Liver (tissue), 9 donors: ENCODE measurements around the gene SLA2. TPM values are rescaled to one million over a fixed set of nuclear protein-coding genes. Genes with fewer than 3 reads are reported as not detected.

Experiments
- DNase-seq: peaks from one replicate; pipeline ENCODE4 v3.0.0-alpha.2; 2017; ENCODE audit warnings: low spot score
- H3K27ac ChIP-seq, 2 donors: one replicate each; pipeline ENCODE4 v1.7.0; 2013; ENCODE audit warnings: inconsistent platforms in 2 of 2, low read length in 2 of 2, control low read depth in 1 of 2, low read depth in 1 of 2, mild to moderate bottlenecking in 1 of 2
- H3K27me3 ChIP-seq, 4 donors: one replicate each; pipeline versions ENCODE4 v1.6.1 to v1.7.0; 2013; ENCODE audit warnings: low read length in 3 of 4, inconsistent platforms in 1 of 4, mild to moderate bottlenecking in 1 of 4, moderate library complexity in 1 of 4; ENCODE audit not compliant: control insufficient read depth in 4 of 4, insufficient read depth in 4 of 4
- H3K36me3 ChIP-seq, 4 donors: one replicate each; pipeline versions ENCODE4 v1.6.1 to v1.7.0; 2013; ENCODE audit warnings: low read length in 3 of 4, mild to moderate bottlenecking in 3 of 4, low read depth in 1 of 4, moderate library complexity in 1 of 4; ENCODE audit not compliant: control insufficient read depth in 4 of 4, insufficient read depth in 3 of 4
- H3K4me1 ChIP-seq, 4 donors: one replicate each; pipeline versions ENCODE4 v1.6.1 to v1.7.0; 2013; ENCODE audit warnings: low read length in 3 of 4, mild to moderate bottlenecking in 3 of 4, moderate library complexity in 1 of 4; ENCODE audit not compliant: control insufficient read depth in 4 of 4, insufficient read depth in 4 of 4
- H3K4me3 ChIP-seq, 3 donors: one replicate each; pipeline versions ENCODE4 v1.6.1 to v1.7.0; 2013; ENCODE audit warnings: low read length in 3 of 3, control low read depth in 1 of 3, low read depth in 1 of 3, mild to moderate bottlenecking in 1 of 3
- H3K9ac ChIP-seq, 2 donors: one replicate each; pipeline ENCODE4 v1.7.0; 2013; ENCODE audit warnings: low read length in 2 of 2, mild to moderate bottlenecking in 2 of 2, moderate library complexity in 2 of 2, control low read depth in 1 of 2, low read depth in 1 of 2
- H3K9me3 ChIP-seq, 4 donors: one replicate each; pipeline versions ENCODE4 v1.6.1 to v1.7.0; 2013; ENCODE audit warnings: low read length in 3 of 4; ENCODE audit not compliant: control insufficient read depth in 4 of 4
- ATF3 ChIP-seq: IDR thresholded peaks from 2 replicates; pipeline ENCODE4 v1.6.1; 2016; ENCODE audit warnings: antibody characterized with exemption
- CTCF ChIP-seq: fragments of 150-350 bp; IDR thresholded peaks from 2 replicates; pipeline ENCODE4 v1.5.1; 2017; ENCODE audit warnings: improper control_type of control experiment, low read depth, low read length; ENCODE audit not compliant: missing input control
- EGR1 ChIP-seq, 2 donors: IDR thresholded peaks; 2 replicates each; pipeline ENCODE4 v1.6.1; 2016 to 2018; ENCODE audit warnings: antibody characterized with exemption in 2 of 2, low read depth in 2 of 2
- FOXA1 ChIP-seq: IDR thresholded peaks from 2 replicates; pipeline ENCODE4 v1.6.1; 2016; ENCODE audit warnings: antibody characterized with exemption
- FOXA2 ChIP-seq: IDR thresholded peaks from 2 replicates; pipeline ENCODE4 v1.6.1; 2016; ENCODE audit warnings: antibody characterized with exemption
- GABPA ChIP-seq, 2 donors: IDR thresholded peaks in 1 of 2; conservative IDR thresholded peaks in 1 of 2; 2 replicates each; pipeline ENCODE4 v1.6.1; 2016; ENCODE audit warnings: antibody characterized with exemption in 2 of 2, mild to moderate bottlenecking in 1 of 2, moderate library complexity in 1 of 2
- HNF4A ChIP-seq, 2 donors: conservative IDR thresholded peaks; 2 replicates each; pipeline ENCODE4 v1.6.1; 2016; ENCODE audit warnings: antibody characterized with exemption in 2 of 2, mild to moderate bottlenecking in 2 of 2
- JUND ChIP-seq, 2 donors: IDR thresholded peaks; 2 replicates each; pipeline ENCODE4 v1.6.1; 2016; ENCODE audit warnings: antibody characterized with exemption in 2 of 2
- NR2F2 ChIP-seq: IDR thresholded peaks from 2 replicates; pipeline ENCODE4 v1.6.1; 2016; ENCODE audit warnings: antibody characterized with exemption
- REST ChIP-seq: IDR thresholded peaks from 2 replicates; pipeline ENCODE4 v1.6.1; 2016; ENCODE audit warnings: antibody characterized with exemption, mild to moderate bottlenecking
- RXRA ChIP-seq, 2 donors: IDR thresholded peaks; 2 replicates each; pipeline ENCODE4 v1.6.1; 2017 to 2018; ENCODE audit warnings: antibody characterized with exemption in 2 of 2, mild to moderate bottlenecking in 1 of 2
- SP1 ChIP-seq: IDR thresholded peaks from 2 replicates; pipeline ENCODE4 v1.6.1; 2018; ENCODE audit warnings: antibody characterized with exemption, mild to moderate bottlenecking
- TAF1 ChIP-seq: conservative IDR thresholded peaks from 2 replicates; pipeline ENCODE4 v1.6.1; 2016; ENCODE audit warnings: antibody characterized with exemption, mild to moderate bottlenecking
- ZBTB33 ChIP-seq: IDR thresholded peaks from 2 replicates; pipeline ENCODE4 v1.6.1; 2016; ENCODE audit warnings: antibody characterized with exemption
- WGBS: extraction: QIAGEN DNeasy Blood & Tissue Kit; methylation state at CpG from one replicate; pipeline ENCODE4 v1.1.7; 2013; 5-methylcytosine and 5-hydroxymethylcytosine counted together
- polyA plus RNA-seq, 2 donors: library from polyadenylated mRNA; stranded (reverse) in 1 of 2; unstranded in 1 of 2; fragments of 200-250 nt in 1 of 2; fragments of >200 nt in 1 of 2; fragmentation: Nextera tagmentation in 1 of 2; extraction: Ambion mirVana in 1 of 2; gene quantifications; one replicate each; pipeline versions ENCODE4 v1.2.1 to v1.2.3, GENCODE V29; 2013 to 2015
- total RNA-seq, 2 donors: library from RNA; depleted of rRNA; stranded (reverse); fragments of >200 nt; gene quantifications; one replicate each; pipeline ENCODE4 v1.2.3, GENCODE V29; 2014
- donor health status: healthy.
- donor health status: healthy.
- donor health status: healthy.
- donor health status: healthy.
- donor health status: healthy.

Gene SLA2
- total and polyA plus RNA-seq, 4 donors, result 0.18 to 1.6 (median 0.41) TPM

GRCh38 chr20:36645353-36645752, 643 bp downstream of the SLA2 start:
- peak overlapping the region in 1 of 3 donors; percentile 14 for H3K4me3 ChIP-seq
- DNase-seq, result no peak

GRCh38 chr20:36644706-36645095, 1.3 kb downstream of the SLA2 start:
- no peak overlapping the region for H3K4me3 ChIP-seq
- no peak for DNase-seq
- no peaks in the 10 kb centered on the region for H3K27me3 ChIP-seq
- H3K9me3 ChIP-seq, result no peaks in the 10 kb centered on the region
- no peaks in the 10 kb centered on the region for H3K4me1 ChIP-seq
- H3K36me3 ChIP-seq, result no peaks in the 10 kb centered on the region
- H3K27ac ChIP-seq, result no peak overlapping the region
- no peak overlapping the region for H3K9ac ChIP-seq
- TF ChIP-seq ATF3, result no peak
- TF ChIP-seq NR2F2, result no peak
- TF ChIP-seq RXRA (IDR thresholded peaks at IDR 0.05), result no peak
- no peak for TF ChIP-seq REST
- no peak for TF ChIP-seq TAF1
- no peak for TF ChIP-seq SP1
- TF ChIP-seq HNF4A (conservative IDR thresholded peaks at IDR 0.05), result no peak
- no peak for TF ChIP-seq EGR1 (IDR thresholded peaks at IDR 0.05; ENCODE audit: low read depth in 2 of 2)
- WGBS, result 84% methylated on average over 7 of the region's 7 CpGs

More at GRCh38 chr20:36645353-36645752, 643 bp downstream of the SLA2 start:
- no peaks in the 10 kb centered on the region for H3K9me3 ChIP-seq
- 90% methylated on average over 7 of the region's 7 CpGs for WGBS
- no peaks in the 10 kb centered on the region for H3K27me3 ChIP-seq
- no peaks in the 10 kb centered on the region for H3K4me1 ChIP-seq
- H3K9ac ChIP-seq, result peak overlapping the region in 1 of 2 donors; percentile 22
- H3K27ac ChIP-seq, result no peak overlapping the region
- no peaks in the 10 kb centered on the region for H3K36me3 ChIP-seq
- TF ChIP-seq FOXA2 (no peak), ZBTB33 (no peak)

- Histone ChIP-seq H3K36me3 (no peaks in the 10 kb centered on the region), H3K4me3 (no peak overlapping the region), H3K27ac (no peak overlapping the region), H3K4me1 (no peaks in the 10 kb centered on the region), H3K9ac (no peak overlapping the region), H3K9me3 (no peaks in the 10 kb centered on the region), H3K27me3 (no peaks in the 10 kb centered on the region)
- 80% methylated on average over 5 of the region's 5 CpGs for WGBS
- no peak for DNase-seq
- no peak for TF ChIP-seq CTCF
- no peak for TF ChIP-seq EGR1 (IDR thresholded peaks at IDR 0.05; ENCODE audit: low read depth in 2 of 2)
- TF ChIP-seq GABPA (IDR thresholded peaks at IDR 0.05 in 1 of 2, conservative IDR thresholded peaks at IDR 0.05 in 1 of 2), result no peak
- no peak for TF ChIP-seq ATF3
- TF ChIP-seq FOXA1, result no peak
- TF ChIP-seq FOXA2, result no peak
- no peak for TF ChIP-seq JUND (IDR thresholded peaks at IDR 0.05)
- TF ChIP-seq ZBTB33, result no peak
Measured at GRCh38 chr20:36644032-36644705, 1.8 kb downstream of the SLA2 start.
